HG03354 (cell line): Measurements from ENCODE around the gene CALHM3.

ENCODE experiments used
- ATAC-seq: cut with Tn5 transposase; IDR thresholded peaks from one replicate; pipeline ENCODE4 v1.9.1; 2021; ENCODE audit warnings: mild to moderate bottlenecking; ENCODE audit not compliant: unreplicated experiment, poor library complexity, severe bottlenecking

CALHM3 gene

DNA sequence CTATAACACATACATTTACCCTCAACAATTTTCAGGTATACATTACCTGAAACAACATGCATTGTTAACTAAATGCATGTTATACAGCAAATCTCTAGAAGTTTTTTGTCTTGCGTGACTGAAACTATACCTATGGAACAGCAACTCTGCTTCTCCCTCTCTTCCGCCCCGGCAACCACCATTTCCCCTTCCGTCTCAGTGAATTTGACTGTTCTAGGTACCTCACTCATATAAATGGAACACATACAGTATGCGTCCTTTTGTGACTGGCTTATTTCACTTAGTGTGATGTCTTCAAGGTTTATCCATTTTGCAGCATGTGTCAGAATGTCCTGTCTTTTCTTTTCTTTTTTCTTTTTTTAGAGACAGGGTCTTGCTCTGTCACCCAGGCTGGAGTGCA, 49.4 kb downstream of the CALHM3 start:
- ATAC-seq, result no peak

DNA sequence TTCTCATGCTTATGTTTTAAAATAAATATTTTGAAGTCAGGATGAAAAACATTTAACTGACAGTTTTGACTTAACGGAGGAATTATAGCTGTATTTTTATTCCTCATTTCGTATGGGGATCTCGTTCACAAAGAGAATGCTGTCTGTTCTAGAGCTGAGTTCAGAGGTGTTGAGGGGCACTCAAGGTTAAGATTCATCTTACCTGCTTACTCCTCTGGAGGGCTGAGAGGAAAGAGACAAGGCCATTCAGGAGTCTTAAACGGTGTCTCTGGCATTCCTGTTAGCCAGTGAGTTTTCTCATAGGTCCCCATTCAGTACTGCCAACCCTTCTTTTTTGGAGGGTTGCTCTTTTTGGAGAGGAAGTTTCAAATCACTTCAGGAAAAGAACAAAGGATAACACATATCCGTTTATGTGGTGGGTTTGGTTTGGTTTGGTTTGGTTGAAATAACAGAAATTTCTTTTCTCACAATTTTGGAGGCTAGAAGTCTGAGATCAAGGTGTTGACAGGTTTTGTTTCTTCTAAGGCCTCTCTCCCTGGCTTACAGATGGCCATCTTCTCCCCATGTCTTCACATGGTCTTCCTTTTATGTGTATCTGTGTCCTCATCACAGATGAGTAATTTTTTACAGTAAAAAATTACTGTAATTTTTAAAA, 49.9 kb downstream of the CALHM3 start:
- ATAC-seq, result no peak

DNA sequence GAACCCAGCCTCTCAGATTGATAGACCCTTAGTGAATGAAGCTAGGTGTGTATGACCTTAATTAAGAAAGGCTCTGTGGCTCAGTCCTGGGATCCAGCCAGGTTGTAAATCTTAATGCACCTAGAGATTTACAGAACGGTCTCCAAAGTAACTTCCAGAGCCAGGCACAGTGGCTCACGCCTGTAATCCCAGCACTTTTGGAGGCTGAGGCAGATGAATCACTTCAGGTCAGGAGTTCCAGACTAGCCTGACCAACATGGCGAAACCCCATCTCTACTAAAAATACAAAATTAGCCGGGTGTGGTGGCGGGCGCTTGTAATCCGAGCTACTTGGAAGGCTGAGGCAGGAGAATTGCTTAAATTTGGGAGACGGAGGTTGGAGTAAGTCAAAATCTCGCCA, 51.2 kb downstream of the CALHM3 start:
- ATAC-seq, result no peak

DNA sequence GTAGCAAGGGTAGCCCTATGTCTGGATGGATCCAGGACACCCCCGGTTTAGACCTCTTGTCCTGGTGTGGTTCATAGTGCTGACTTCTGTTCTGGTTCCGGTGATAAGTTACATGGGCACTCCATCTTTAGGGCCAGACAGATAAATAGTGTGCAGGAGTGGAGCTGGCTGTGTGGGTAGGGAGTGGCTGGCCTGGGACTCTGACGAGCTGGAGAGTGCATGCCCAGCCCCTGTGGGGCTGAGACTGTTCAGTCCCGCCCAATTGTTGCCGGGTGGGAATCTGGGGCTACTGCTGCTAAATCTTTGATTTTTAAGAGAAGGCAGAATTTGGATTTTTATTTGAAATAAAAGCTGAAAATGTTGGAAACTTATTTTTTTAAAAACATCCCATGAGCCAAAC, 55.3 kb downstream of the CALHM3 start:
- ATAC-seq, result no peak
